NCI-H2196 (cell line): ENCODE results near the gene CCDC80.
A peak's percentile ranks its signal among the peaks of the same experiment; 100 is the strongest.
"Not testable (repeated sequence)": the region's sequence is repeated elsewhere in the genome, so short reads cannot be mapped to it uniquely, and the experiment has no call there.

Source experiments
- DNase-seq: peaks from one replicate; lab custom pipeline; 2025; ENCODE audit not compliant: unreplicated experiment; lab: John Stamatoyannopoulos, UW

The CCDC80 gene

GRCh38 chr3:112667599-112667998, 26.7 kb upstream of the CCDC80 start:
- DNase-seq, result no peak

- not testable (repeated sequence) for DNase-seq
Observed at GRCh38 chr3:112665009-112665408, 24.1 kb upstream of the CCDC80 start.

- DNase-seq, result no peak
Observed at GRCh38 chr3:112656043-112656442, 15.1 kb upstream of the CCDC80 start.

- no peak for DNase-seq
Observed at GRCh38 chr3:112654979-112655378, 14.0 kb upstream of the CCDC80 start.

- DNase-seq, result no peak
Observed at GRCh38 chr3:112654492-112654891, 13.5 kb upstream of the CCDC80 start.

- DNase-seq, result no peak
Observed at GRCh38 chr3:112653881-112654300, 12.9 kb upstream of the CCDC80 start.

- DNase-seq, result no peak
Observed at GRCh38 chr3:112653209-112653871, 12.4 kb upstream of the CCDC80 start.

- DNase-seq, result no peak
Observed at GRCh38 chr3:112651516-112651915, 10.6 kb upstream of the CCDC80 start.

- DNase-seq, result no peak
Observed at GRCh38 chr3:112651071-112651470, 10.1 kb upstream of the CCDC80 start.

GRCh38 chr3:112650482-112650881, 9.5 kb upstream of the CCDC80 start:
- no peak for DNase-seq

GRCh38 chr3:112649478-112649735, 8.5 kb upstream of the CCDC80 start:
- no peak for DNase-seq

- DNase-seq, result no peak
Observed at GRCh38 chr3:112647122-112647521, 6.2 kb upstream of the CCDC80 start.

- no peak for DNase-seq
Observed at GRCh38 chr3:112646623-112647022, 5.7 kb upstream of the CCDC80 start.

- DNase-seq, result no peak
Observed at GRCh38 chr3:112644453-112644852, 3.5 kb upstream of the CCDC80 start.

- no peak for DNase-seq
Observed at GRCh38 chr3:112643621-112644240, 2.8 kb upstream of the CCDC80 start.

GRCh38 chr3:112642912-112643506, 2.1 kb upstream of the CCDC80 start:
- peak; percentile 86 for DNase-seq

- DNase-seq, result no peak
Observed at GRCh38 chr3:112640276-112640929, 540 bp downstream of the CCDC80 start.

- DNase-seq, result no peak
Observed at GRCh38 chr3:112639455-112640225, 1.3 kb downstream of the CCDC80 start.

GRCh38 chr3:112638327-112639020, 2.5 kb downstream of the CCDC80 start:
- DNase-seq, result no peak

- DNase-seq, result no peak
Observed at GRCh38 chr3:112637700-112638099, 3.2 kb downstream of the CCDC80 start.

GRCh38 chr3:112635674-112636073, 5.3 kb downstream of the CCDC80 start:
- DNase-seq, result no peak
